ENCODE results near the gene SLC8A1.
A peak's percentile ranks its signal among the peaks of the same experiment; 100 is the strongest.

SLC8A1 gene

DNA sequence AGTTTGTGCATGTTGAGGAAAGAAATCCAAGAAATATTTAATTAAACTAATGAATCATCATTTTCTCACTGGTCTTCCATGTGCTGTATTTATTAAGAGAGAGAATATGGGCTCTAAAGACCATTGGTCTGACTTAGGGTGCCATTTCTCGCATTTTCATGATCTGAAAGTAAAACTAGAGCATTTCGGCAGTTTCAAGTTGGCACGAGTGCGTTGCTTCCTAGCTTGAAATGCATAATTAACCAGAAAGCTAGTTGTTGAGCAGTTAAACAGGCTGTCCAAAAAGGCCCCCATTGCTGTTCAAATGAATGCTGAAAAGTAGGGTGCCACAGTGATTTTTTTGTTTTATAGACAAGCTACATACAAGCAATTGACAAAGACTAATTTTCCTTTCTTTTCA lies 47.4 kb downstream of the SLC8A1 start:
- Mint-ChIP-seq H3K36me3 (ENCODE audit: low read depth) (no peaks in the 10 kb centered on the region), H3K27me3 (no peaks in the 10 kb centered on the region), H3K27ac (peak overlapping the region; percentile 41), H3K9me3 (no peaks in the 10 kb centered on the region), H3K4me1 (ENCODE audit: low read depth) (peaks cover 41% of the 10 kb centered on the region), H3K4me3 (peak overlapping the region; percentile 4)
- intact Hi-C loops (cut with micrococcal nuclease): no loop called here

DNA sequence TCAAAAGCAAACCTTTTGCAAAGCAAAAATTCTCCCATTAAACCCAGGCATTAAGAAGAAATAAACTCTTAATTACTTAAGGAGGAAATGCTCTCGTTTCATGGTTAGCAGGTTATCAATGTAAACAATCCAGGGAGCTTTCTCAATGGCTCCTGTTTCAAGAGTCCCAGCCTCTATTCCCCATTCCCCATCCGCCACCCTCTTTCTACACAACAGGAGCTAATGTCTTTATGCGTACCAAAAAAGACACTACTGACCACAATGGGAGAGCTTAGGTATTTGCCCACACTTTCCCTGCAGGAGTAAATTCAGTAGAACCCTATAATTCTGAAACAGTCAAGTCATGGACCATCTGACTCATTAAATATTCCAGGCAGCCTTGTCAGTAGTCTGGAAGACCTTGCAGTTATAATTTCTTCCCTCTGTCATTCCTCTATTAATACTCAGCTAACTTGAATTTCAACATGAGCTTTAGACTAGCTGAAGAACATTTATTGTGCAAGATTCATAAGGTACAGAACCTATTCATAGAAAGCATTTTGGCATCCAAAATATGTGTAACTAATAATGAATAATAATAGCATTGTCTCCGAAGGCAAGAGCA lies 48.6 kb downstream of the SLC8A1 start:
- Mint-ChIP-seq H3K4me1 (ENCODE audit: low read depth) (peaks cover 39% of the 10 kb centered on the region), H3K36me3 (ENCODE audit: low read depth) (no peaks in the 10 kb centered on the region), H3K4me3 (no peak overlapping the region), H3K27me3 (no peaks in the 10 kb centered on the region), H3K9me3 (no peaks in the 10 kb centered on the region), H3K27ac (no peak overlapping the region)
- intact Hi-C loops (cut with micrococcal nuclease): no loop called here

GRCh38 chr2:40401896-40402295 lies 50.0 kb downstream of the SLC8A1 start:
- Mint-ChIP-seq H3K4me3 (no peak overlapping the region), H3K4me1 (ENCODE audit: low read depth) (peaks cover 25% of the 10 kb centered on the region), H3K27ac (no peak overlapping the region), H3K36me3 (ENCODE audit: low read depth) (no peaks in the 10 kb centered on the region), H3K27me3 (no peaks in the 10 kb centered on the region), H3K9me3 (no peaks in the 10 kb centered on the region)
- intact Hi-C loops (cut with micrococcal nuclease): no loop called here

DNA sequence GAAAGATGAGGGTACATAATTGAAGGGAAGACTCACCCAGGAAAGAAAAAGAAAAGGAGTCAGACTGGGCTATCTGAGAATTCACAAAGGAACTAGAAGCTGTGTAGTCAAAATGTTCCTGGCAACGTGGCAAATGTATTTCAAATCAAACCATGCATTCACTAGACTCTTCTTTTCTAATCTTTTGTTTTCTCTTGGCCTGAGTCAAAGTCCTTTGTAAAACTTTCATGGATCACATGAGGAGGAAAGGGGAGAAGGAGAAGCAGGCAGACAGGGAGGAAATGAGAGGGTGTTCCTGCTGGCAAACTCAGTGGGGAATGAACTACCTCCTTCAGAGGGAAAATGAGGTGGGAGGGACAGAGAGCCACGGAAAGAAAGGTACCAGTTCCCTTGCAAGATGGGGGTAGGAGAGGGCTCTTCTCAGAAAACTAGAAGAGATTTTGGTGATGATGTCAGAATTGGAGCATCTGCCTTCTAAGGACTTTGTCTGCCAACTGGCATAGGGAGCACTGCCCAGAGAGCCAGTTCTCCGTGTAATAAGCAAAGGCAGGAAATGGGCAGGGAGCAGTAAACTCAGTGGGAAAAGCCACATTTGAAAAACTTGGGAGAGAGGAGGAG lies 51.4 kb downstream of the SLC8A1 start:
- Mint-ChIP-seq H3K9me3 (no peaks in the 10 kb centered on the region), H3K4me3 (no peak overlapping the region), H3K27ac (peak overlapping the region; percentile 2), H3K4me1 (ENCODE audit: low read depth) (peaks cover 29% of the 10 kb centered on the region), H3K36me3 (ENCODE audit: low read depth) (no peaks in the 10 kb centered on the region), H3K27me3 (no peaks in the 10 kb centered on the region)
- intact Hi-C loops (cut with micrococcal nuclease): no loop called here

DNA sequence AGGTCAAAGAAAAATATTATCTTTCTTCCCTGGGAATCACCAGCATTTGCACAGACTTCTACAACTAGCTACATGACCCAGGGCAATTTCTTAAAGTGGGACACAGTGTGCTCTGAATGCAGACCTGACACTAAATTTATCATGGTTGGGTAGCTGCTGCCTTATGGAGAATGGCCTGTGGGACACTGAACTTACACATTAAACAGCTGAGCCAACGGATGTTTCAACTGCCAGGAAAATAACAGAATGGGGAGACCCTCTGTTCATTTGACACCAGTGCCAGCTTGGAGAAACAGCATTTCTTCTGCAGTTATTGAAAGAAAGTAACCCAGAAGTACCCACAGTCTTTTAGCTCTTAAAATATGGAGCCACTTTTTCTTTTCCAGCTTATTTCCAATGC lies 54.1 kb downstream of the SLC8A1 start:
- intact Hi-C loops (cut with micrococcal nuclease): no loop called here
- Mint-ChIP-seq H3K27ac (no peak overlapping the region), H3K36me3 (ENCODE audit: low read depth) (no peaks in the 10 kb centered on the region), H3K27me3 (no peaks in the 10 kb centered on the region), H3K4me3 (no peak overlapping the region), H3K4me1 (ENCODE audit: low read depth) (peaks cover 37% of the 10 kb centered on the region), H3K9me3 (no peaks in the 10 kb centered on the region)

GRCh38 chr2:40396124-40396523 lies 55.8 kb downstream of the SLC8A1 start:
- no peaks in the 10 kb centered on the region for H3K36me3 Mint-ChIP-seq (ENCODE audit: low read depth)
- H3K4me3 Mint-ChIP-seq: no peak overlapping the region
- intact Hi-C loops (cut with micrococcal nuclease): no loop called here
- H3K27me3 Mint-ChIP-seq: no peaks in the 10 kb centered on the region
- peaks cover 37% of the 10 kb centered on the region for H3K4me1 Mint-ChIP-seq (ENCODE audit: low read depth)
- H3K9me3 Mint-ChIP-seq: no peaks in the 10 kb centered on the region
- H3K27ac Mint-ChIP-seq: no peak overlapping the region

GRCh38 chr2:40395169-40396073 lies 56.5 kb downstream of the SLC8A1 start:
- Mint-ChIP-seq H3K27me3 (no peaks in the 10 kb centered on the region), H3K36me3 (ENCODE audit: low read depth) (no peaks in the 10 kb centered on the region), H3K9me3 (no peaks in the 10 kb centered on the region), H3K4me1 (ENCODE audit: low read depth) (peaks cover 30% of the 10 kb centered on the region), H3K27ac (peak overlapping the region; percentile 74), H3K4me3 (no peak overlapping the region)
- intact Hi-C loops (cut with micrococcal nuclease): no loop called here

GRCh38 chr2:40394597-40394996 lies 57.3 kb downstream of the SLC8A1 start:
- H3K27ac Mint-ChIP-seq: peak overlapping the region; percentile 74
- intact Hi-C loops (cut with micrococcal nuclease): loop anchor here (5.0 kb wide), 3 partner anchors 38 to 58 kb away; partner anchors contain the start of gene SLC8A1
- H3K9me3 Mint-ChIP-seq: no peaks in the 10 kb centered on the region
- no peaks in the 10 kb centered on the region for H3K36me3 Mint-ChIP-seq (ENCODE audit: low read depth)
- no peaks in the 10 kb centered on the region for H3K27me3 Mint-ChIP-seq
- H3K4me1 Mint-ChIP-seq (ENCODE audit: low read depth): peaks cover 25% of the 10 kb centered on the region
- H3K4me3 Mint-ChIP-seq: no peak overlapping the region

GRCh38 chr2:40394031-40394430 lies 57.9 kb downstream of the SLC8A1 start:
- peak overlapping the region; percentile 74 for H3K27ac Mint-ChIP-seq
- no peaks in the 10 kb centered on the region for H3K36me3 Mint-ChIP-seq (ENCODE audit: low read depth)
- intact Hi-C loops (cut with micrococcal nuclease): loop anchor here (5.0 kb wide), 3 partner anchors 38 to 58 kb away; partner anchors contain the start of gene SLC8A1
- H3K4me1 Mint-ChIP-seq (ENCODE audit: low read depth): peaks cover 25% of the 10 kb centered on the region
- H3K9me3 Mint-ChIP-seq: no peaks in the 10 kb centered on the region
- H3K4me3 Mint-ChIP-seq: no peak overlapping the region
- H3K27me3 Mint-ChIP-seq: no peaks in the 10 kb centered on the region

- no peaks in the 10 kb centered on the region for H3K9me3 Mint-ChIP-seq
- intact Hi-C loops (cut with micrococcal nuclease): no loop called here
- no peak overlapping the region for H3K4me3 Mint-ChIP-seq
- peaks cover 14% of the 10 kb centered on the region for H3K4me1 Mint-ChIP-seq (ENCODE audit: low read depth)
- no peaks in the 10 kb centered on the region for H3K27me3 Mint-ChIP-seq
- H3K27ac Mint-ChIP-seq: no peak overlapping the region
- no peaks in the 10 kb centered on the region for H3K36me3 Mint-ChIP-seq (ENCODE audit: low read depth)
Measured at GRCh38 chr2:40388161-40388560, 63.7 kb downstream of the SLC8A1 start.

GRCh38 chr2:40386177-40386576 lies 65.7 kb downstream of the SLC8A1 start:
- Mint-ChIP-seq H3K27ac (no peak overlapping the region), H3K36me3 (ENCODE audit: low read depth) (peaks cover 9% of the 10 kb centered on the region), H3K4me1 (ENCODE audit: low read depth) (peaks cover 7% of the 10 kb centered on the region), H3K27me3 (no peaks in the 10 kb centered on the region), H3K4me3 (no peak overlapping the region), H3K9me3 (peaks cover 10% of the 10 kb centered on the region)
- intact Hi-C loops (cut with micrococcal nuclease): no loop called here

- H3K36me3 Mint-ChIP-seq (ENCODE audit: low read depth): peaks cover 16% of the 10 kb centered on the region
- intact Hi-C loops (cut with micrococcal nuclease): no loop called here
- H3K27me3 Mint-ChIP-seq: no peaks in the 10 kb centered on the region
- peaks cover 17% of the 10 kb centered on the region for H3K9me3 Mint-ChIP-seq
- H3K4me3 Mint-ChIP-seq: no peak overlapping the region
- no peak overlapping the region for H3K27ac Mint-ChIP-seq
- H3K4me1 Mint-ChIP-seq (ENCODE audit: low read depth): peaks cover 7% of the 10 kb centered on the region
Measured at GRCh38 chr2:40384714-40385113, 67.2 kb downstream of the SLC8A1 start.

DNA sequence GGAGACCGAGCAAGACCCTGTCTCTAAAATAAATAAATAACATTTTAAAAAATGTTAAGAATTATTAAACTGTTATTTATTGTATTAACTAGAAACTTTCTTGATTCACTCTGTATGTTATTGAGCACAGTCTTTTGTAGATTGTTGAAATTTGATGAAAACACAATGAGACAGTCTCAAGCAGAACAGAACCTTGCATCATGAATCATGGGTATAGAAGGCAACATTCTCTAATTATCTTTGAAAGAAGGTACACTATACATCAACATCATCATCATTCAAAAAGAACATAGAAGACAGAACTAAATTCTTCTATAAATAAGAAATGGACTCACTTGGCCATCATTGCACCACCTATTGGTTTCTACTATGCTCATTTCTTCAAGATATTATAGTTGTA lies 67.7 kb downstream of the SLC8A1 start:
- intact Hi-C loops (cut with micrococcal nuclease): no loop called here
- H3K9me3 Mint-ChIP-seq: peaks cover 22% of the 10 kb centered on the region
- H3K27ac Mint-ChIP-seq: no peak overlapping the region
- H3K4me3 Mint-ChIP-seq: no peak overlapping the region
- peaks cover 7% of the 10 kb centered on the region for H3K4me1 Mint-ChIP-seq (ENCODE audit: low read depth)
- H3K27me3 Mint-ChIP-seq: no peaks in the 10 kb centered on the region
- peaks cover 16% of the 10 kb centered on the region for H3K36me3 Mint-ChIP-seq (ENCODE audit: low read depth)

DNA sequence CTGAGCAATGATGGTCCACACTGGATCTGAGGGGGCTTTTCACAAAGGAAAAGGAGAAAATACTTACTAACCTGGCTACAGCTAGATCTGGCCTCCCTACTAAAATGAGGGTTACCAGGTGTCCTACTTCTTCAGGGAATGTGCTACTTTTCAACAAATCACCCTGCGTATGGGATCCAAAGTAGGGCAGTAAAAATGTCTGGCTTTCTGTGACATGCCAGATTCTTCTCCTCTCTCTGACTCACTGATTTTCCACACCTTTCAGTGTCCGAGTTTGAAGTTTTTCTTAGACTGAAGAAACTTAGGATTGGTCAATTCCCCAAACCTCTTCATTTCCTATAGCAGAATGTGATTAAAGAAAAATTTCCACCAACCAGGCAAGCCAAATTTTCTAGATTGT lies 71.2 kb downstream of the SLC8A1 start:
- Mint-ChIP-seq H3K4me1 (ENCODE audit: low read depth) (no peaks in the 10 kb centered on the region), H3K4me3 (no peak overlapping the region), H3K36me3 (ENCODE audit: low read depth) (peaks cover 16% of the 10 kb centered on the region), H3K27ac (no peak overlapping the region), H3K9me3 (peaks cover 28% of the 10 kb centered on the region), H3K27me3 (no peaks in the 10 kb centered on the region)
- intact Hi-C loops (cut with micrococcal nuclease): no loop called here
